ENCODE measurements around the gene EZH1. TPM values are rescaled to one million over a fixed set of nuclear protein-coding genes. Genes with fewer than 3 reads are reported as not detected.
A peak's percentile ranks its signal among the peaks of the same experiment; 100 is the strongest.

EZH1 gene
- polyA plus RNA-seq, 1 donor from 2014 or later, result 52.5 TPM

DNA sequence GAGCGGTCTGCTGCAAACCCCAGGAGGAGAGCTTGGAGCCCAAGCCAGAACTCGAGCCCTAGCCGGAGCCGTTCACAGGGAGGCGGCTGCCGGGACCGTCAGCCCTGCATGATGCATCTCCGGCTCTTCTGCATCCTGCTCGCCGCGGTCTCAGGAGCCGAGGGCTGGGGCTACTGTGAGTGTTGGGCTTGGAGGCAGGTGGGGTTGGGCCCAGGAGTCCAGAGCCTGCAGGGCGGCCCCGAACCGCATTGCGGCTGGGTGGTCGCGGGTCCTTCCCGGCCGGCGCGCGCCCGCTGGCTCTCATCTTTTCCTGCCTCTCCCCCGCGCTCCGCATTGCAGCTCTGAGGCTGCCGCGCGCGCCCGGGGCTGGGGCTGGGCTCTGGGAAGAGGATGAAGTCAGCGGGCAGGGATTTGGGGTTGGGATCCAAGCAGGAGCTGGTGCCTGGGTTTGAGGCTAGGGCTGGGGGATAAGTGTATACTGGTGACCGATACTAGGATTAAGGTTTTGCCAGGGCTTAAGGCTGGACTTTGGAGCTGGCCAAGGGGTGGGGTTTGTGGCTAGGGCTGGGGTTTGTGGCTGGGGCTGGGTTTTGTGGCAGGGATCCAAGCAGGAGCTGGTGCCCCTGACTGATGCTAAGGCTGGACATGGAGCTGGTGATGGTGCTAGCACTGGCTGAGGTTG, 62.0 kb downstream of the EZH1 start:
- H3K36me3 ChIP-seq (ENCODE audit: insufficient read depth, low read length), result no peaks in the 10 kb centered on the region
- peak overlapping the region; percentile 91 for H3K27ac ChIP-seq (ENCODE audit: low read length)
- H3K9me3 ChIP-seq (ENCODE audit: low read length), result no peaks in the 10 kb centered on the region
- no peaks in the 10 kb centered on the region for H3F3A ChIP-seq (ENCODE audit: insufficient read depth, low read length, poor library complexity, severe bottlenecking)
- no peaks in the 10 kb centered on the region for H3K27me3 ChIP-seq (ENCODE audit: insufficient read depth, low read depth, low read length)
- H3K4me3 ChIP-seq (ENCODE audit: low read length), result peak overlapping the region; percentile 98
- peak overlapping the region; percentile 53 for H2AFZ ChIP-seq (ENCODE audit: low read depth, low read length)
- no peaks in the 10 kb centered on the region for H4K20me1 ChIP-seq (ENCODE audit: insufficient read depth)
- H3K79me2 ChIP-seq (replicated peaks; ENCODE audit: insufficient read depth, low read length), result peaks cover 4% of the 10 kb centered on the region
- H3K9ac ChIP-seq (ENCODE audit: low read length), result peak overlapping the region; percentile 97
- no peaks in the 10 kb centered on the region for H3K9me2 ChIP-seq (ENCODE audit: insufficient read depth, low read length)
- peak overlapping the region; percentile 66 for H3K4me2 ChIP-seq (ENCODE audit: low read length)
- TF ChIP-seq, protein P1, sequence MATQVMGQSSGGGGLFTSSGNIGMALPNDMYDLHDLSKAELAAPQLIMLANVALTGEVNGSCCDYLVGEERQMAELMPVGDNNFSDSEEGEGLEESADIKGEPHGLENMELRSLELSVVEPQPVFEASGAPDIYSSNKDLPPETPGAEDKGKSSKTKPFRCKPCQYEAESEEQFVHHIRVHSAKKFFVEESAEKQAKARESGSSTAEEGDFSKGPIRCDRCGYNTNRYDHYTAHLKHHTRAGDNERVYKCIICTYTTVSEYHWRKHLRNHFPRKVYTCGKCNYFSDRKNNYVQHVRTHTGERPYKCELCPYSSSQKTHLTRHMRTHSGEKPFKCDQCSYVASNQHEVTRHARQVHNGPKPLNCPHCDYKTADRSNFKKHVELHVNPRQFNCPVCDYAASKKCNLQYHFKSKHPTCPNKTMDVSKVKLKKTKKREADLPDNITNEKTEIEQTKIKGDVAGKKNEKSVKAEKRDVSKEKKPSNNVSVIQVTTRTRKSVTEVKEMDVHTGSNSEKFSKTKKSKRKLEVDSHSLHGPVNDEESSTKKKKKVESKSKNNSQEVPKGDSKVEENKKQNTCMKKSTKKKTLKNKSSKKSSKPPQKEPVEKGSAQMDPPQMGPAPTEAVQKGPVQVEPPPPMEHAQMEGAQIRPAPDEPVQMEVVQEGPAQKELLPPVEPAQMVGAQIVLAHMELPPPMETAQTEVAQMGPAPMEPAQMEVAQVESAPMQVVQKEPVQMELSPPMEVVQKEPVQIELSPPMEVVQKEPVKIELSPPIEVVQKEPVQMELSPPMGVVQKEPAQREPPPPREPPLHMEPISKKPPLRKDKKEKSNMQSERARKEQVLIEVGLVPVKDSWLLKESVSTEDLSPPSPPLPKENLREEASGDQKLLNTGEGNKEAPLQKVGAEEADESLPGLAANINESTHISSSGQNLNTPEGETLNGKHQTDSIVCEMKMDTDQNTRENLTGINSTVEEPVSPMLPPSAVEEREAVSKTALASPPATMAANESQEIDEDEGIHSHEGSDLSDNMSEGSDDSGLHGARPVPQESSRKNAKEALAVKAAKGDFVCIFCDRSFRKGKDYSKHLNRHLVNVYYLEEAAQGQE (IDR thresholded peaks at IDR 0.05; ENCODE audit: borderline replicate concordance), result peak; percentile 60
- peak; percentile 61 for TF ChIP-seq MXI1 (conservative IDR thresholded peaks at IDR 0.05; ENCODE audit: poor library complexity, severe bottlenecking)
- TF ChIP-seq POLR2AphosphoS5 (IDR thresholded peaks at IDR 0.05), result peak; percentile 8
- no peak for TF ChIP-seq RAD21 (conservative IDR thresholded peaks at IDR 0.05)
- TF ChIP-seq TAF1 (IDR thresholded peaks at IDR 0.05; ENCODE audit: low read depth), result peak; percentile 67
- TF ChIP-seq SMC3 (conservative IDR thresholded peaks at IDR 0.05; ENCODE audit: poor library complexity), result peak; percentile 41
- TF ChIP-seq, protein P2, sequence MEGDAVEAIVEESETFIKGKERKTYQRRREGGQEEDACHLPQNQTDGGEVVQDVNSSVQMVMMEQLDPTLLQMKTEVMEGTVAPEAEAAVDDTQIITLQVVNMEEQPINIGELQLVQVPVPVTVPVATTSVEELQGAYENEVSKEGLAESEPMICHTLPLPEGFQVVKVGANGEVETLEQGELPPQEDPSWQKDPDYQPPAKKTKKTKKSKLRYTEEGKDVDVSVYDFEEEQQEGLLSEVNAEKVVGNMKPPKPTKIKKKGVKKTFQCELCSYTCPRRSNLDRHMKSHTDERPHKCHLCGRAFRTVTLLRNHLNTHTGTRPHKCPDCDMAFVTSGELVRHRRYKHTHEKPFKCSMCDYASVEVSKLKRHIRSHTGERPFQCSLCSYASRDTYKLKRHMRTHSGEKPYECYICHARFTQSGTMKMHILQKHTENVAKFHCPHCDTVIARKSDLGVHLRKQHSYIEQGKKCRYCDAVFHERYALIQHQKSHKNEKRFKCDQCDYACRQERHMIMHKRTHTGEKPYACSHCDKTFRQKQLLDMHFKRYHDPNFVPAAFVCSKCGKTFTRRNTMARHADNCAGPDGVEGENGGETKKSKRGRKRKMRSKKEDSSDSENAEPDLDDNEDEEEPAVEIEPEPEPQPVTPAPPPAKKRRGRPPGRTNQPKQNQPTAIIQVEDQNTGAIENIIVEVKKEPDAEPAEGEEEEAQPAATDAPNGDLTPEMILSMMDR (IDR thresholded peaks at IDR 0.05; ENCODE audit: poor library complexity, severe bottlenecking), result no peak

DNA sequence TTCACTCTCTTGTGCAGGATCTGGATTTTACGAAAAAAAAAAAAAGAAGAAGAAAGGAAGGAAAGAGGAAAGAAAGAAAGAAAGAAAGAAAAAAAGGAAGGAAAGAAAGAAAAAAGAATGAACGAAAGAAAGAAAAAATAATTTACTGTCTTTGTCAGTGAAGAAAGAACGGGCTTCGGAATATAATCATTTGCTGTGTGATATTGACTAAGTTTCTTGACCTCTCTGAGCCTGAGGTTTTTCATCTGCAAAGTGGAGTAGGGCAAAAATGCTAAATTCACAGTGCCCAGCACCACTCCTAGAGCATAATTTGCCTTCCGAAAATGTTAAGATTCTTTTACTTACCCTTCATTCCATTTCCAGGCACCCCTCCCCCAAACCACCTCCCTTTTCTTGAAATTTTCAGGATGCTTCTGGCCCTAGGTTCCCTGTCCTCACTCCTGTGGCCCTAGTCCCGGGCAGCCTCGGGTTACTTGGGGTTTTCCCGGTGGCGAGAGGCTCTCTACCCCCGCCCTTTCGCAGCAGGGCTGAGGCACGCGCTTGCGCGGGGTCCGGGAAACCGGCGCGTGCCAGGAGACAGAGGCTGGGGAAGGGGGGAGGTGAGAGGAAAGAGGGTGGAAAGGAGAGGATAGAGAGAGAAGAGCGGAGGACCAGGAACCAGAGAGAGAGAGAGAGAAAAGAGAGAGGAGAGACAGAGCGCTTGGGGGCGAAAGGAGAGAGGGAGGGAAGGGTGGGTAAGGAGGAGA, 62.7 kb downstream of the EZH1 start, which contains the start of gene CNTNAP1:
TSS of gene CNTNAP1 (plus strand) at position 556 of the 746 bp plus-strand sequence. CDS start 299 bp downstream, outside the sequence.
- peaks cover 4% of the 10 kb centered on the region for H3K79me2 ChIP-seq (replicated peaks; ENCODE audit: insufficient read depth, low read length)
- peak within 1 kb of the TSS; percentile 98 for H3K4me3 ChIP-seq (ENCODE audit: low read length)
- peak; percentile 75 for TF ChIP-seq POLR2AphosphoS5 (IDR thresholded peaks at IDR 0.05)
- peak; percentile 76 for TF ChIP-seq MXI1 (conservative IDR thresholded peaks at IDR 0.05; ENCODE audit: poor library complexity, severe bottlenecking)
- TF ChIP-seq RAD21 (conservative IDR thresholded peaks at IDR 0.05), result no peak
- H4K20me1 ChIP-seq (ENCODE audit: insufficient read depth), result no peaks in the 10 kb centered on the region
- H3K9me2 ChIP-seq (ENCODE audit: insufficient read depth, low read length), result no peaks in the 10 kb centered on the region
- no peaks in the 10 kb centered on the region for H3K9me3 ChIP-seq (ENCODE audit: low read length)
- peak within 1 kb of the TSS; percentile 81 for H3K4me2 ChIP-seq (ENCODE audit: low read length)
- no peaks in the 10 kb centered on the region for H3K27me3 ChIP-seq (ENCODE audit: insufficient read depth, low read depth, low read length)
- peak within 1 kb of the TSS; percentile 97 for H3K9ac ChIP-seq (ENCODE audit: low read length)
- no peaks in the 10 kb centered on the region for H3F3A ChIP-seq (ENCODE audit: insufficient read depth, low read length, poor library complexity, severe bottlenecking)
- H3K27ac ChIP-seq (ENCODE audit: low read length), result peak within 1 kb of the TSS; percentile 91
- H3K36me3 ChIP-seq (ENCODE audit: insufficient read depth, low read length), result no peaks in the 10 kb centered on the region
- H2AFZ ChIP-seq (ENCODE audit: low read depth, low read length), result peak within 1 kb of the TSS; percentile 53
